Breast epithelium (tissue), 3 donors: ENCODE measurements around the gene FBXO3.

Experiments
- CTCF ChIP-seq, 3 donors: fragments of 450-650 bp; IDR thresholded peaks; one replicate each; pipeline ENCODE4 v1.5.1; 2016 to 2017; ENCODE audit warnings: antibody characterized with exemption in 3 of 3, mild to moderate bottlenecking in 3 of 3, moderate library complexity in 3 of 3
- POLR2A ChIP-seq: fragments of 450-650 bp; IDR thresholded peaks from one replicate; pipeline ENCODE4 v1.6.1; 2016; ENCODE audit warnings: antibody characterized with exemption, mild to moderate bottlenecking, moderate library complexity
- POLR2AphosphoS5 ChIP-seq, 3 donors: sonication (generic); formaldehyde crosslinking; IDR thresholded peaks; one replicate each; pipeline ENCODE4 v1.6.1; 2017; ENCODE audit warnings: antibody characterized with exemption in 3 of 3

- TF ChIP-seq CTCF (IDR thresholded peaks at IDR 0.05) (no peak), POLR2AphosphoS5 (IDR thresholded peaks at IDR 0.05) (no peak), POLR2A (no peak)
These were observed 75.4 kb downstream of the FBXO3 start for GRCh38 chr11:33698921-33699320.
